GM10847 (cell line): ENCODE data around the gene ADRA2A.

Experiments used
- POLR2A ChIP-seq: IDR thresholded peaks from 2 replicates; pipeline ENCODE4 v1.6.1; 2011; ENCODE audit not compliant: insufficient read length; ENCODE audit errors: extremely low read depth

ADRA2A gene

GRCh38 chr10:111113961-111114757, 37.3 kb downstream of the ADRA2A start:
- TF ChIP-seq POLR2A, result no peak

- no peak for TF ChIP-seq POLR2A
Observed at GRCh38 chr10:111114758-111115500, 38.1 kb downstream of the ADRA2A start.

GRCh38 chr10:111116211-111116610, 39.4 kb downstream of the ADRA2A start:
- no peak for TF ChIP-seq POLR2A

GRCh38 chr10:111116762-111117445, 40.1 kb downstream of the ADRA2A start:
- no peak for TF ChIP-seq POLR2A

GRCh38 chr10:111117528-111118277, 40.9 kb downstream of the ADRA2A start:
- TF ChIP-seq POLR2A, result no peak

- TF ChIP-seq POLR2A, result no peak
Observed at GRCh38 chr10:111118758-111119157, 41.9 kb downstream of the ADRA2A start.

- TF ChIP-seq POLR2A, result no peak
Observed at GRCh38 chr10:111119637-111120036, 42.8 kb downstream of the ADRA2A start.

- TF ChIP-seq POLR2A, result no peak
Observed at GRCh38 chr10:111122127-111122526, 45.3 kb downstream of the ADRA2A start.

- no peak for TF ChIP-seq POLR2A
Observed at GRCh38 chr10:111123883-111124282, 47.1 kb downstream of the ADRA2A start.

- no peak for TF ChIP-seq POLR2A
Observed at GRCh38 chr10:111125102-111125501, 48.3 kb downstream of the ADRA2A start.

GRCh38 chr10:111126077-111126476, 49.2 kb downstream of the ADRA2A start:
- TF ChIP-seq POLR2A, result no peak

GRCh38 chr10:111127081-111127848, 50.4 kb downstream of the ADRA2A start:
- TF ChIP-seq POLR2A, result no peak

- TF ChIP-seq POLR2A, result no peak
Observed at GRCh38 chr10:111128331-111129180, 51.7 kb downstream of the ADRA2A start.
